Stimulated activated naive CD8-positive, alpha-beta T cell treated with anti-CD3 and anti-CD28 coated beads, Interleukin-15, Interleukin-2, amounts not matched to agents 100 ng/mL and 50 ng/mL, for 24 hours (primary cell): ENCODE results near the gene CLIC4.
"Not testable (repeated sequence)": the region's sequence is repeated elsewhere in the genome, so short reads cannot be mapped to it uniquely, and the experiment has no call there.

ENCODE experiments used
- H3K27ac Mint-ChIP-seq: one replicate; pipeline ENCODE4 v1.8.0; 2021; ENCODE audit warnings: mild to moderate bottlenecking, mixed read lengths
- H3K27me3 Mint-ChIP-seq: one replicate; pipeline ENCODE4 v1.8.0; 2021; ENCODE audit warnings: mixed read lengths
- H3K36me3 Mint-ChIP-seq: one replicate; pipeline ENCODE4 v1.8.0; 2021; ENCODE audit warnings: low read depth, mixed read lengths
- H3K4me1 Mint-ChIP-seq: one replicate; pipeline ENCODE4 v1.8.0; 2021; ENCODE audit warnings: low read depth, mixed read lengths
- H3K4me3 Mint-ChIP-seq: one replicate; pipeline ENCODE4 v1.8.0; 2021; ENCODE audit warnings: mild to moderate bottlenecking, mixed read lengths
- H3K9me3 Mint-ChIP-seq: one replicate; pipeline ENCODE4 v1.8.0; 2021; ENCODE audit warnings: mixed read lengths

Gene CLIC4

GRCh38 chr1:24744911-24745710, at the start of gene CLIC4:
Gene CLIC4 (plus strand): TSS chr1:24745447. CDS start chr1:24745554, 107 bp downstream.
- Mint-ChIP-seq H3K4me1 (peaks cover 68% of the 10 kb centered on the region), H3K4me3 (peak within 1 kb of the TSS; percentile 93), H3K36me3 (no peaks in the 10 kb centered on the region), H3K27ac (peak within 1 kb of the TSS; percentile 91), H3K9me3 (no peaks in the 10 kb centered on the region), H3K27me3 (peaks cover 11% of the 10 kb centered on the region)

DNA sequence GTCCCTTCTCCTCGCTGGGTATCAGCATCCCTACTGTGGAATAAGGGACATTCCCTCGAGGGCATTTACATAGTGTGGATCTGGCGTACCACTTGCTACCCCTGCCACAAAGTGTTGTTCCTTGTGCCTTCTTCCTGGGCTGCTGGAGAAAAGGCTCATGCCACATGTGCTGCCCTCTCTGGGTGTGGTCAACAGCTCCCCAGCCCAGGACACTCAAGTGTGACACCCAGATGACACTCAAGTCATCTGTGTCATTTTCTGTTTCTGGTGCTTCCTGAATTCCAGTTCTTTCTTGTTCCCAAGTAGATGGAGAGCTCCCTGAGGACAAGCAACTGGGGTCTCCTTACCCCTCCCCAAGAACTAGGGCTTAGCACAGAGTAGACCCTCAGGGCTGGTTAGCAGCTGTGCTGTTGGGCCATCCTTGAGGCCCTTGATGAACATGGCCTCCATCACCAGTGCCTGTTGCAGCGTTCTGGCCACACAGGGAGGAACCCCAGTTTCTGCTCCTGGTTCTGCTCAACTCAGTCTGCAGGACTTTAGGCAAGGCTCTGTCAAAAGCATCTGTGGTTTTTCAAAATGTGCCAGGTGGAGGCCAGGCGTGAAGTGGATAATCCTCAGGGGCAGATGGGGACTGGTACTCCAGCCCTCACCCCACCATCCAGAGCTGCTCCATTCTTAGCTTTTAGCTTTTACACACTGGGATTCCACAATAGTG, 49.0 kb upstream of the CLIC4 start:
- peaks cover 19% of the 10 kb centered on the region for H3K4me1 Mint-ChIP-seq
- no peak overlapping the region for H3K4me3 Mint-ChIP-seq
- H3K27ac Mint-ChIP-seq, result no peak overlapping the region
- H3K36me3 Mint-ChIP-seq, result no peaks in the 10 kb centered on the region
- no peaks in the 10 kb centered on the region for H3K9me3 Mint-ChIP-seq
- no peaks in the 10 kb centered on the region for H3K27me3 Mint-ChIP-seq

GRCh38 chr1:24696756-24697330, 48.4 kb upstream of the CLIC4 start:
- H3K27me3 Mint-ChIP-seq, result no peaks in the 10 kb centered on the region
- no peak overlapping the region for H3K4me3 Mint-ChIP-seq
- H3K36me3 Mint-ChIP-seq, result no peaks in the 10 kb centered on the region
- peaks cover 19% of the 10 kb centered on the region for H3K4me1 Mint-ChIP-seq
- no peak overlapping the region for H3K27ac Mint-ChIP-seq
- no peaks in the 10 kb centered on the region for H3K9me3 Mint-ChIP-seq

DNA sequence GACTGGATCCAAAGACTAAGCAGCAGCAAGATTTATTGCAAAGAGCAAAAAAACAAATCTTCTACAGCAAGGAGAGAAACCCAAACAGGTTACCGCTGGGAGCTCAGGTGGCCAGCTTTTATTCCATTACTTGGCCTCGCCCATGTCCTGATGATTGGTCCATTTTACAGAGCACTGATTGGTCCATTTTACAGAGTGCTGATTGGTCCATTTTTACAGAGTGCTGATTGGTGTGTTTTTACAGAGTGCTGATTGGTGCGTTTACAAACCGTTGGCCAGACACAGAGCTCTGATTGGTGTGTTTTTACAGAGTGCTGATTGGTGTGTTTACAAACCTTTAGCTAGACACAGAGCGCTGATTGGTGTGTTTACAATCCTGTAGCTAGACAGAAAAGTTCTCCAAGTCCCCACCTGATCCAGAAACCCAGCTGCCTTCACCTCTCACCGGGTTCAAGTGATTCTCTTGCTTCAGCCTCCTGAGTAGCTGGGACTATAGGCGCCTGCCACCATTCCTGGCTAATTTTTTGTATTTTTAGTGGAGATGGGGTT, 47.7 kb upstream of the CLIC4 start:
- not testable (repeated sequence) for H3K36me3 Mint-ChIP-seq, H3K27me3 Mint-ChIP-seq, H3K4me3 Mint-ChIP-seq, H3K9me3 Mint-ChIP-seq
- Mint-ChIP-seq H3K27ac (peak overlapping the region; percentile 45), H3K4me1 (peaks cover 19% of the 10 kb centered on the region)

DNA sequence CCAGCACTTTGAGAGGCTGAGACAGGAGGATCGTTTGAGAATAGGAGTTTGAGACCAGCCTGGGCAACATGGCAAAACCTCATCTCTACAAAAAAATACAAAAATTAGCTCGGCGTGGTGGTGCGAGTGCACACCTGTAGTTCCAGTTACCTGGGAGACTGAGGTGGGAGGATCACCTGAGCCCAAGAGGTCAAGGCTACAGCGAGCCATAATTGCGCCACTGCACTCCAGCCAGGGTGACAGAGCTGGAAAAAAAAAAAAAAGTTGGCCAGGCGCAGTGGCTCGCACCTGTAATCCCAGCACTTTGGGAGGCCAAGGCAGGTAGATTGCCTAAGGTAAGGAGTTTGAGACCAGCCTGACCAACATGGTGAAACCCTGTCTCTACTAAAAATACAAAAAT, 46.9 kb upstream of the CLIC4 start:
- not testable (repeated sequence) for H3K27me3 Mint-ChIP-seq, H3K4me3 Mint-ChIP-seq, H3K27ac Mint-ChIP-seq, H3K9me3 Mint-ChIP-seq, H3K36me3 Mint-ChIP-seq
- peaks cover 19% of the 10 kb centered on the region for H3K4me1 Mint-ChIP-seq

DNA sequence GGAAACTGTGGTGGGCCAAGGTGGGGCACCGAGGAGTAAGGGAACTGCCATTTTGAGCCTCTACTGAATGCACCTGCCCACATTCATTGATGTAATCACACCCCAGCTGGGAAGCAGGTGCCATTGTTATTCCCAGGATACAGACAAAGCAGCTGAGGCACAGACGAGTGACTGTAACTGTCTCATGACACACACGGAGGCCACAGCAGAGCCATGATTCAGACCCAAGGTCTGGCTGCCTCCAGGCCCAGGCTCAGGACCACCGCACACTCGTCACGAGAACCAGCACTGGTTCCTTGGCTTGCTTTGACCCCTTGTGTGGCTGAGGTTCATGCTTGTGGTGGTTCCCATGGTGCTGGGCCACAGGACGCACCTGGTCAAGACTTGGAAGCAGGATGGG, 45.6 kb upstream of the CLIC4 start:
- Mint-ChIP-seq H3K9me3 (no peaks in the 10 kb centered on the region), H3K4me3 (no peak overlapping the region), H3K4me1 (peaks cover 10% of the 10 kb centered on the region), H3K27me3 (no peaks in the 10 kb centered on the region), H3K27ac (no peak overlapping the region), H3K36me3 (no peaks in the 10 kb centered on the region)

GRCh38 chr1:24702511-24703293, 42.5 kb upstream of the CLIC4 start:
- Mint-ChIP-seq H3K27ac (no peak overlapping the region), H3K4me1 (peaks cover 9% of the 10 kb centered on the region), H3K4me3 (no peak overlapping the region), H3K27me3 (no peaks in the 10 kb centered on the region), H3K9me3 (no peaks in the 10 kb centered on the region), H3K36me3 (no peaks in the 10 kb centered on the region)

- H3K4me1 Mint-ChIP-seq, result peaks cover 17% of the 10 kb centered on the region
- no peaks in the 10 kb centered on the region for H3K36me3 Mint-ChIP-seq
- no peak overlapping the region for H3K27ac Mint-ChIP-seq
- H3K4me3 Mint-ChIP-seq, result no peak overlapping the region
- H3K27me3 Mint-ChIP-seq, result no peaks in the 10 kb centered on the region
- H3K9me3 Mint-ChIP-seq, result no peaks in the 10 kb centered on the region
These were observed 40.6 kb upstream of the CLIC4 start for GRCh38 chr1:24704411-24705259.

DNA sequence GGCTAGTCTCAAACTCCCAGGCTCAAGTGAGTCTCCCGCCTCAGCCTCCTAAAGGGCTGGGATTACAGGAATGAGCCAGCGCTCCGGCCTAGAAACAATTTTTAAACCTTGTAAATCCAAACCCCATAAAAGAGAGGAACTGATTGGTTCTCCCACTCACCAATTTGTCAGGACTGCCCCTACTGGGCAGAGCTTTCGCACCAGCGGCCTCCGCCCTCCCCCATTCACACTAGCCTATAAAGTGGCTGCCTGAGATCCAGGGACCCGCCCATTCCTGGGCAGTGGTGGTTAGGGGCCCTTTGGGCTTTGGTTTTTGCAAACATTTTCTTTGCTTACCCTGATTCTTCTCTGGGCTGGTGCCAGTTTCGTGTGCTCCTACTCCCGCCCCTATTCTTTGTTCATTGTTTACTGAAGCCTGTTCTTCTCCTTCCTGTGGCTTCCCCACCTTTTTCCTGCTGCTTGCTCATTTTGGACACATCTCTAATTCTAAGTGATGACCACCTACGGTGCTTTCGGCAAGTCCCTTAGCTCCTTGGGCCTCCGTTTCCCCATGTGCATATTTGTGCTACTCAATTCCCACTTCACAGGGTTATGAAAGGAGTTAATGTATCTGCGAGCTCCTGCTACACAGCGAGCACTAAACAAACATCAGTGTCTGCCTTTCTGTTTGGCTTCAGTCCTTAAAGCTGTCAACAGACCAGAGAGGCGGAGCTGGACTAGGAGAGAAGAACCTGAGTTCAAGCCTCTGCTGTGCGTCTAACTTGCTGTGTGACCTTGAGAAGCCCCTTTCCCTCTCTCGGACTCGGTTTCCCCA, 39.8 kb upstream of the CLIC4 start:
- Mint-ChIP-seq H3K9me3 (no peaks in the 10 kb centered on the region), H3K4me1 (peaks cover 25% of the 10 kb centered on the region), H3K27ac (peak overlapping the region; percentile 14), H3K27me3 (no peaks in the 10 kb centered on the region), H3K4me3 (no peak overlapping the region), H3K36me3 (no peaks in the 10 kb centered on the region)

DNA sequence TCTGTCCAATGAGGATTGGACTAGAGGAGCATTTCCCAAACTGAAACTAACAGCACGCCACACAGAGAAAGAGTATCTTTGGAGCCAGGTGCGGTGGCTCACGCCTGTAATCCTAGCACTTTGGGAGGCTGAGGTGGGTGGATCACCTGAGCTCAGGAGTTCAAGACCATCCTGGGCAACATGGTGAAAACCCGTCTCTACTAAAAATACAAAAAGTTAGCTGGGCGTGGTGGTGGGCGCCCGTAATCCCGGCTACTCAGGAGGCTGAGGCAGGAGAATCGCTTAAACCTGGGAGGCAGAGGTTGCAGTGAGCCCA, 39.2 kb upstream of the CLIC4 start:
- not testable (repeated sequence) for H3K9me3 Mint-ChIP-seq, H3K36me3 Mint-ChIP-seq, H3K27ac Mint-ChIP-seq, H3K4me3 Mint-ChIP-seq, H3K27me3 Mint-ChIP-seq
- peaks cover 25% of the 10 kb centered on the region for H3K4me1 Mint-ChIP-seq

GRCh38 chr1:24707687-24708086, 37.6 kb upstream of the CLIC4 start:
- no peaks in the 10 kb centered on the region for H3K9me3 Mint-ChIP-seq
- no peak overlapping the region for H3K4me3 Mint-ChIP-seq
- no peaks in the 10 kb centered on the region for H3K36me3 Mint-ChIP-seq
- no peak overlapping the region for H3K27ac Mint-ChIP-seq
- H3K4me1 Mint-ChIP-seq, result peaks cover 25% of the 10 kb centered on the region
- no peaks in the 10 kb centered on the region for H3K27me3 Mint-ChIP-seq

GRCh38 chr1:24708938-24709337, 36.3 kb upstream of the CLIC4 start:
- H3K4me3 Mint-ChIP-seq, result no peak overlapping the region
- H3K27ac Mint-ChIP-seq, result peak overlapping the region; percentile 48
- H3K9me3 Mint-ChIP-seq, result no peaks in the 10 kb centered on the region
- H3K27me3 Mint-ChIP-seq, result no peaks in the 10 kb centered on the region
- H3K4me1 Mint-ChIP-seq, result peaks cover 27% of the 10 kb centered on the region
- no peaks in the 10 kb centered on the region for H3K36me3 Mint-ChIP-seq

GRCh38 chr1:24709791-24710441, 35.3 kb upstream of the CLIC4 start:
- H3K27me3 Mint-ChIP-seq, result no peaks in the 10 kb centered on the region
- H3K27ac Mint-ChIP-seq, result peak overlapping the region; percentile 29
- no peaks in the 10 kb centered on the region for H3K9me3 Mint-ChIP-seq
- no peak overlapping the region for H3K4me3 Mint-ChIP-seq
- peaks cover 34% of the 10 kb centered on the region for H3K4me1 Mint-ChIP-seq
- H3K36me3 Mint-ChIP-seq, result no peaks in the 10 kb centered on the region
